NOMO-1 (cell line): ENCODE results near the gene ZBTB11.
"Not testable (repeated sequence)": the region's sequence is repeated elsewhere in the genome, so short reads cannot be mapped to it uniquely, and the experiment has no call there.

ENCODE experiments used
- DNase-seq, 2 experiments: peaks; one replicate each; lab custom pipeline; 2025; ENCODE audit not compliant: unreplicated experiment in 2 of 2; lab: John Stamatoyannopoulos, UW

Gene ZBTB11

GRCh38 chr3:101656651-101657050, 20.3 kb downstream of the ZBTB11 start:
- no peak for DNase-seq

DNA sequence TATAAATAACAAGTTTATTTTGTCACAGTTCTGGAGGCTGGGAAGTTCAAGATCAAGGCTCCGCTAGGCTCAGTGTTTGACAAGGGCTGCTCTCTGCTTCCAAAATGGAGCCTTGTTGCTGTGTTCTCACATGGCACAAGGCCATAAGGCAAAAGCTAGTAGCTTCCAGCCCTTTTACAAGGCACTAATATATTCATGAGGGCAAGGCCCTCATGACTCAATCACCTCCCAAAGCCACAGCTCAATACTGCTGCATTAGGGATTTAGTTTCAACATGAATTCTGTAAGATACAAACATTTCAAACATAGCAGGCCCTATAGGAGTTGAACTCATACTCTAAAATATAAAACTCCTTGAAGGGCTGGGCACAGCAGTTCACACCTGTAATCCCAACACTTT, 30.2 kb downstream of the ZBTB11 start:
- no peak for DNase-seq

- peak; percentile 18 to 71 for DNase-seq
Measured at GRCh38 chr3:101643861-101644613, 32.9 kb downstream of the ZBTB11 start.

DNA sequence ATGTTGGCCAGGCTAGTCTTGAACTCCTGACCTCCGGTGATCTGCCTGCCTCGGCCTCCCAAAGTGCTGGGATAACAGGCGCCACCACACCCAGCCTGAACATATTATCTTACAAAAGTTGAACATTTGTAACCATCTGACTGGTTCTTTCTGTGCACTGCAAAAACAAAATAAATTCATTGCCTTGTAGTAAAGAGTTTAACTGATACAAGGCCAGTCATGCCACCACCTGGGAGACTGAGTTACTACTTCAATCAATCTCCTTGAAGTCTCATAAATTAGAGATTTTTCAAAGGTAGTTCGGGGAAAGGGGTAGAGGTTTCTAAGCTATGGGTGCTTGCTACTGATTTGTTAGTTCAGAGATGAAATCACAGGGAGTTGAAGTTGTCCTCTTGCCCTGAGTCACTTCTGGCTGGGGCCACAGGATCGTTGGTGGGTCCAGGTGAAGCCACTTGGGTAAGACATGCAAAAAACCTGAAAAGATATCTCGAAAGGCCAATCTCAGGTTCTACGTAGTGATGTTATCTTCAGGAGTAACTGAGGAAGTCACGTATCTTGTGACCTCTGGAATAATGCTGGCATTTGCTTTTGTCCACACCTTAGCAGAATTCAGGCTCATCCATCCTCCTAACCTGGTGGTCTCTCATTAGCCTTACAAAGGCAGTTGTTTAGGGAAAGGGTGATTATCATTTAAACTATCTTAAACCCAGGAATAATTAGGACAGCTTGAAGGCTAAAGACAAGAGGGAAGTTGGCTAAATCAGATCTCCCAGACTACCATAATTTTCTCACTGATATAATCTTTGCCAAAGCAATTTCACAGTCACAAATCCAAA, 33.7 kb downstream of the ZBTB11 start:
- DNase-seq: no peak

DNA sequence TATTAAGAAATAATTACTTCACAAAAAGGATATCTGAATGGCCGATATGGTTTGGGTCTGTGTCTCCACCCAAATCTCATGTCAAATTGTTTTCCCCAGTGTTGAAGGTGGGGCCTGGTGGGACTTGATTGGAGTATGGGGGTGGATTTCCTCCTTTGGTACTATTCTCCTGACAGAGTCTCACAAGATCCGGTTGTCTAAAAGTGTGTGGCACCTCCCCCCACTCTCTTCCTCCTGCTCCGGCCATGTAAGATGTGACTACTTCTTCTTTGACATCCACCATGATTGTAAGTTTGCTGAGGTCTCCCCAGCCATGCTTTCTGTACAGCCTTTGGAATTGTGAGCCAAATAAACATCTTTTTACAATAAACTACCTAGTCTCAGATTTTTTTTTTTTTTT, 34.5 kb downstream of the ZBTB11 start:
- no peak for DNase-seq

DNA sequence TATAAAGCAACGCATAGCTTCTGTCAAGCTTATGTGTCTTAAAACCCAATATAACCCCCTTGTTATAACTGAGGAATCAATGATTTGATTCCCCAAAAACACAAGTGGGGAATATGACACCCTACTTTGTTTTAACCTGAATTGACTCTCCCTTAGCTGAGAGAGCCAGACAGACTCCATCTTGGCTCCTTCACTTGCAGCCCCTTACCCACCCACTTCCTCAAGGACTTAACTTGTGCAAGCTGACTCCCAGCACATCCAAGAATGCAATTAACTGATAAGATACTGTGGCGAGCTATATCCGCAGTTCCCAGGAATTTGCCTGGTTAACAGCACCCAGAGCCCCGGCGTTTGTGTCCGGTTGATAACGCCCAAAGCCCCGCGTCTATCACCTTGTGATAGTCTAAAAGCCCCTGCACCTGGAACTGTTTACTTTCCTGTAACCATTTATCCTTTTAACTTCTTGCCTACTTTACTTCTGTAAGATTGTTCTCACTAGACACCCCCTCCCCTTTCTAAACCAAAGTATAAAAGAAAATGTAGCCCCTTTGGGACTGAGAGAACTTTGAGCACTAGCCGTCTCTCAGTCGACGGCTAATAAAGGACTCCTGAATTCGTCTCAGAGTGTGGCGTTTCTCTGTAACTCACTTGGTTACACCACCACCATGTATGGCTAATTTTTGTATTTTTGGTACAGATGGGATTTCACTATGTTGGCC, 35.4 kb downstream of the ZBTB11 start:
- DNase-seq: not testable (repeated sequence)

DNA sequence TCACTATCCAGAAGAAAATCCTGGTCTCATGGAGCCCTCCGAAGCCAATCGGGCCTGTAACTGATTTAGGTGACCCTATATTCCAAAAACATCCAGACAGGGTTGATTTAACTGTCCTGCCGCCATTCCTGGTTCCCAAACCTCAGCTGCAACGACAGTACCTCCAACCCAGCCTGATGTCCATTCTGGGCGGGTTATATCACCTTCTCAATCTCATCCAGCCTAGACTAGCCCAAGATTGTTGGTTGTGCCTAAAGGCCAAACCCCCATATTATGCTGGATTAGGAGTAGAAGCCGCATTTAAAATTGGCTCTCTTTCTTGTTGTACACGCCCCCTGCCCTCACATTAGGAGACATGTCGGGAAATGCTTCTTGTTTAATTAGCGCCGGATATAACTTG, 36.7 kb downstream of the ZBTB11 start:
- no peak for DNase-seq

GRCh38 chr3:101639280-101639963, 37.5 kb downstream of the ZBTB11 start:
- DNase-seq: no peak

- DNase-seq: no peak
Measured at GRCh38 chr3:101638261-101638745, 38.6 kb downstream of the ZBTB11 start.

DNA sequence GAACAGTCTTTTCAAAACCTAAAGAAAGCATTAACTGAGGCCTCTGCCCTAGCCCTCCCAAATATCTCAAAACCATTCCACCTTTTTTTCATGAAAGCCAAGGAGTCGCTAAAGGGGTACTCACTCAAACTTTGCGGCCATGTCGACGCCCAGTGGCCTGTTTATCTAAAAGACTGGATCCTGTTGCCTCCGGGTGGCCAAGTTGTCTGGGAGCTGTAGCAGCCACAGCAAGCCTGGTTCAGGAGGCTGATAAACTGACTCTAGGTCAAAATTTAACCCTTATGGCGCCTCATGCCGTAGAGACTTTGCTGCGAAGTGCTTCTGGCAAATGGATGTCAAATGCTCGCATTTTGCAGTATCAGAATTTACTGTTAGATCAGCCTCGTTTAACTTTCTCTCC, 39.5 kb downstream of the ZBTB11 start:
- DNase-seq: no peak

DNA sequence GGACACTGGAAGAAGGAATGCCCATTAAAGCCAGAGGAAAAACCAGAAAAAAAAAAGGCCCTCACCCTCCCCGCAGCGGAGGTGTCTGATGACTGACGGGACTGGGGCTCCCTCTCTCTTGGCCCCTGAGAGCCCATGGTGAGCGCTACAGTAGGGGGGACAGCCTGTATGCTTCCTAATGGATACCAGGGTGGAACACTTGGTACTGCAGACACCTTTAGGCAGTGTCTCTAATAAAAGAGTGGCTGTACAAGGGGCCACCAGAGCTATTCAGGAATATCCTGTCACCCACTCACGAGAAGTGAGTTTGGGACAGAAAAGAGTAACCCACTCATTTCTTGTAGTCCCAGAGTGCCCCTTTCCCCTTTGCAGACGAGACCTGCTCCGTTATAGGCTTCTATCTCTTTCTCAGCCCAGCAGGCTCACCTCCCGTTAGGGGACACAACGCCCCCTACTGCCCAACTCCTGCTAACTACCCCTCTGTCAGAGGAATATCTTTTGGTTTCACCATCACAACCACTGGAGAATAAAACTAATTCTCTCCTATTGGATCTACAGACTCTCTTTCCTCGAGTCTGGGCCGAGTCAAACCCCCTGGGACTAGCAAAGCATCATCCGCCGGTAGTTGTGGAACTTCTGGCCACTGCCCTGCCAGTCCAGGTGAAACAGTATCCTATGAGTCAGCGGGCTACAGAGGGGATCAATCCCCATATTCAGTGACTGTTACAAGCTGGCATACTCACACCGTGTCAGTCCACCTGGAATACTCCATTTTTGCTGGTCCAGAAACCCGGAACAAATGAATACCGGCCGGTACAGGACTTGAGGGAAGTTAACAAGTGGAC, 40.8 kb downstream of the ZBTB11 start:
- peak; percentile 2 to 58 for DNase-seq

- no peak for DNase-seq
Measured at GRCh38 chr3:101635345-101635744, 41.6 kb downstream of the ZBTB11 start.

- no peak for DNase-seq
Measured at GRCh38 chr3:101634591-101635196, 42.2 kb downstream of the ZBTB11 start.

DNA sequence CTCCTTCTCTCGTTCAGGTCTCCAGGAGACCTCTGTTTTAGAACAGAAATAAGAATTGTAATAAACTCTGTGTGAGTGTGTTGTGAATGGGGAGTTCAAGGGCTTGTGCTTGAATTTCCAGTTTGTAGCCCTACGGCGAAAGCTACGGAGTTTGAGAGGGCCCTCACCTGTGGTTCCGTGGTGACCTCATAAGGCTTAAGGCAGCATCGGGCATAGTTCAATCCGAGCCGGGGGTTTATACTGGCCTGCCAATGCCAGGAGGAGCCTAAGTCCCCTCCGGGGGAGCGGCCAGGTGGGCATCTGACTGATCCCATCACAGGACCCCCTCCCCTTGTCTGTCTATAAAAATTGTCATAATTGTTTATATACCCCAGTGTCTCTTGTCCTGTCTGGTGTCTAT, 43.7 kb downstream of the ZBTB11 start:
- DNase-seq: no peak

GRCh38 chr3:101632586-101632985, 44.3 kb downstream of the ZBTB11 start:
- DNase-seq: no peak

GRCh38 chr3:101631959-101632358, 45.0 kb downstream of the ZBTB11 start:
- not testable (repeated sequence) for DNase-seq

DNA sequence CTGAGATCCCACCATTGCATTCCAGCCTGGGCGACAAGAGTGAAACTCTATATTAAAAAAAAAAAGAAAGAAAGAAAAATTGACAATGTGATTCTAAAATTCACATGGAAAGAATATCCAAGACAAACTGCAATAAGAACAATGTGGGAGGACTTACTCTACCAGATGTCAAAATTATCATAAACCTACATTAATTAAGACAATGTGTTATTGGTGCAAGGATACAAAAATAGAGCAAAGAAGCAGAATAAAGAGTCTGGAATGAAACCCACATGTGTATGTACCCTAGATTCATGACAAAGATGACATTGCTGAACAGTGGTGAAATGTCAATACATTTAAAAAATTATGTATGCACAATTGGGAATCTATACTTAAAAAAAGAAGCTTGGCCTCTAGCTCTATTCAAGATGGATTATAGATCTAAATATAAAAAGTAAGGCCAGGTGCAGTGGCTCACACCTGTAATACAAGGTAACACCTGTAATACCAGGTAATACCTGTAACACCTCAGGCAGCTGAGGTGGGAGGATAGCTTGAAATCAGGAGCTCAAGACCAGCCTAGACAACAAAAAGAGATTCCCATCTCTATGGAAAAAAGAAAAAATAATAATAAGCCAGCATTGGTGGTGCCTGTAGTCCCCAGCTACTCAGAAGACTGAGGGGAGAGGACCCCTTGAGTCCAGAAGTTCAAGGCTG, 45.7 kb downstream of the ZBTB11 start:
- DNase-seq: no peak

DNA sequence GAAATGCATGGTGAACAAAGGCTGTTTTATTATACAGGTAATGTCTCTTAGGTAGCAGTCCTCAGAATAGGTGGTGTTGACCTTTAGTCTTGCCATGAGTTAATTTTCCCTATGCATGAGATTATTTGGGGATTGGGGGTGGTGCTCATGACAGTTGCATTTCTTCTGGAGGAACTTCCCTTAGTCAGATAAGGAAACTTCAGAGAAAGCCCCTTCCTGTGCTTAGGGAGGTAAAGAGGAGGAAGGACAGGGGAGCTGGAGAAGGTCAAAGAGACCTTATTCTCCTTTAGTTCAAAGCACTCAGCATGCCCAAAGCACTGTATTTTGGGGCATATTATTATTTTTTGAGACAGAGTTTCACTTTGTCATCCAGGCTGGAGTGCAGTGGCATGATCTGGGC, 47.7 kb downstream of the ZBTB11 start:
- DNase-seq: no peak

- no peak for DNase-seq
Measured at GRCh38 chr3:101625879-101626278, 51.1 kb downstream of the ZBTB11 start.
